ENCODE results near the gene TCN1. TPM values are rescaled to one million over a fixed set of nuclear protein-coding genes. Genes with fewer than 3 reads are reported as not detected.

TCN1 gene
- total RNA-seq, 4 donors from 2014 or later = not detected

DNA sequence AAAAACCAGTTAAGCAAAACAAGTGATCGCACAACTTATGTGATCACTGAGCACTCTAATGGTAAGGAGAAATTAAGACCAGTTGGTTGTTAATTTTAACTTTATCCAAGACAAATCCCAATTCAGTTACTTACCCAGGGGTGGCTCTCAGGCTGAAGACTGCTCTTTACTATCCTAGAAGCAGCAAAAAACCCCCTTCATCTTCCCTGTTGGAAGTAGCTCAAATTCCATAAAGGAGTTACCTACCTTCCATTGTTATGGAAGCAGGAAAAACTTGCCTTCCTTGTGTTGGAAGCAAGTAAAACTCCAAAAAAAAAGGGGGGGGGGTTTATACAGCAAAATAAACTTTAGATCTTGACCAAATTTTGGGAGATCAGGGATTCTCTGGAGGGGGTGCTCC is 50.5 kb downstream of the TCN1 start:
- intact Hi-C loops (cut with DNase I; ENCODE audit: low total_unique reads) = no loop called here
- no peaks in the 10 kb centered on the region for H3K27me3 ChIP-seq
- no peak overlapping the region for H3K4me3 ChIP-seq
- DNase-seq = no peak
- no peaks in the 10 kb centered on the region for H3K36me3 ChIP-seq
- TF ChIP-seq CTCF (IDR thresholded peaks at IDR 0.05) (no peak), POLR2A (IDR thresholded peaks at IDR 0.05) (no peak)
- H3K4me1 ChIP-seq = no peaks in the 10 kb centered on the region
- no peaks in the 10 kb centered on the region for H3K9me3 ChIP-seq
- H3K27ac ChIP-seq = no peak overlapping the region

DNA sequence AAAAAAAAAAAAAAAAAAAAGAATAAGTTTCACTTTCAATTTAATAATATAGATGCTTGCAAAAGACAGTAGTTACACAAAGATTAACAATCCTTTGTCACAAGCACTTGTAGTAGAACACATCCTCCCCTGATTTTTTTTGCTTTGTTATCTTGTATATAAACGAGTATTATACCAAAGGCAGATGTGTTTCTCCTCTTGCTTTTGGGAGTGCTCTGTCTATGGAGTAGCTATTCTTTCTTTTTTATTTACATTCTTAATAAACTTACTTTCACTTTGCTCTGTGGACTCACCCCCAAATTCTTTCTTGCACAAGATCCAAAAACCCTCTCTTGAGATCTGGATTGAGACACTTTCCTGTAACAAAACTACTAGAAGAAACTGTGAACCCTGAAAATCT is 52.3 kb downstream of the TCN1 start:
- intact Hi-C loops (cut with DNase I; ENCODE audit: low total_unique reads) = no loop called here
- no peaks in the 10 kb centered on the region for H3K4me1 ChIP-seq
- H3K4me3 ChIP-seq = no peak overlapping the region
- no peaks in the 10 kb centered on the region for H3K9me3 ChIP-seq
- no peaks in the 10 kb centered on the region for H3K27me3 ChIP-seq
- no peak for DNase-seq
- no peaks in the 10 kb centered on the region for H3K36me3 ChIP-seq
- TF ChIP-seq POLR2A (IDR thresholded peaks at IDR 0.05) = no peak
- no peak for TF ChIP-seq CTCF (IDR thresholded peaks at IDR 0.05)
- H3K27ac ChIP-seq = no peak overlapping the region

- no peak overlapping the region for H3K4me3 ChIP-seq
- no peaks in the 10 kb centered on the region for H3K36me3 ChIP-seq
- DNase-seq = no peak
- intact Hi-C loops (cut with DNase I; ENCODE audit: low total_unique reads) = no loop called here
- H3K4me1 ChIP-seq = no peaks in the 10 kb centered on the region
- H3K27ac ChIP-seq = no peak overlapping the region
- no peaks in the 10 kb centered on the region for H3K27me3 ChIP-seq
- no peak for TF ChIP-seq POLR2A (IDR thresholded peaks at IDR 0.05)
- no peak for TF ChIP-seq CTCF (IDR thresholded peaks at IDR 0.05)
- H3K9me3 ChIP-seq = no peaks in the 10 kb centered on the region
Measured at GRCh38 chr11:59813364-59813763, 52.9 kb downstream of the TCN1 start.

- Histone ChIP-seq H3K4me3 (no peak overlapping the region), H3K27ac (no peak overlapping the region), H3K27me3 (no peaks in the 10 kb centered on the region), H3K9me3 (no peaks in the 10 kb centered on the region), H3K4me1 (no peaks in the 10 kb centered on the region), H3K36me3 (no peaks in the 10 kb centered on the region)
- intact Hi-C loops (cut with DNase I; ENCODE audit: low total_unique reads) = no loop called here
- TF ChIP-seq POLR2A (IDR thresholded peaks at IDR 0.05) (no peak), CTCF (IDR thresholded peaks at IDR 0.05) (no peak)
- DNase-seq = no peak
Measured at GRCh38 chr11:59812220-59812619, 54.1 kb downstream of the TCN1 start.

DNA sequence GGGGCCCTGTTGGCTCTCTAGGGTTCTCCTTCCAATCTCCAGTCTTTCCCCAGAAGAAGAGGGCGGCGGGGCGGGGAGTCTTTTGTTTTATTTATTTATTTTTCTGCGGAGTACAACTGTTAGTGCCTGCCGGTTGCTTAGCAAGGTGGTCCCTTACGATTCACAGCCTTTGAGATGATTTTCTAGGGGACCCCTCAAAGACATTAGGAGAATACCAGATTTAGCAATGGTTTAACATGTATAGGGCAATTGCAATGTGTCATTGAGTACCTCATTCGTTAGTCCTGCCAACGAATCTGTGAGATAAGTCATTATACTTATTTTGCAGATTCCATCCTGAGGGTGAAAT is 55.4 kb downstream of the TCN1 start:
- Histone ChIP-seq H3K27me3 (no peaks in the 10 kb centered on the region), H3K4me1 (no peaks in the 10 kb centered on the region), H3K4me3 (peak overlapping the region; percentile 69 to 81), H3K36me3 (no peaks in the 10 kb centered on the region), H3K9me3 (no peaks in the 10 kb centered on the region), H3K27ac (peak overlapping the region; percentile 84 to 88)
- intact Hi-C loops (cut with DNase I; ENCODE audit: low total_unique reads) = no loop called here
- no peak for DNase-seq
- no peak for TF ChIP-seq CTCF (IDR thresholded peaks at IDR 0.05)
- no peak for TF ChIP-seq POLR2A (IDR thresholded peaks at IDR 0.05)

Measured in uterus (tissue), 4 donors.